Stimulated activated naive CD8-positive, alpha-beta T cell treated with anti-CD3 and anti-CD28 coated beads, Interleukin-15, amount 100 ng/mL, for 72 hours (primary cell): ENCODE measurements around the gene DLG2.
"Not testable (repeated sequence)": the region's sequence is repeated elsewhere in the genome, so short reads cannot be mapped to it uniquely, and the experiment has no call there.

Experiments used
- ATAC-seq: fragments of 150-1000 bp; cut with Tn5 transposase; 2 replicates; pipeline ENCODE4 v1.10.0; 2021; ENCODE audit warnings: mild to moderate bottlenecking, moderate library complexity
- DNase-seq, 2 donors: peaks; one replicate each; pipeline ENCODE4 v3.0.0; 2021 to 2022
- H3K27ac Mint-ChIP-seq, 2 donors: one replicate each; pipeline ENCODE4 v1.8.0; 2022; ENCODE audit warnings: mild to moderate bottlenecking in 2 of 2, mixed read lengths in 2 of 2, moderate library complexity in 2 of 2
- H3K27me3 Mint-ChIP-seq: one replicate; pipeline ENCODE4 v1.8.0; 2022; ENCODE audit warnings: mixed read lengths
- H3K4me1 Mint-ChIP-seq: one replicate; pipeline ENCODE4 v1.8.0; 2022; ENCODE audit warnings: mild to moderate bottlenecking, mixed read lengths
- H3K4me3 Mint-ChIP-seq, 2 donors: one replicate each; pipeline ENCODE4 v1.8.0; 2022; ENCODE audit warnings: mild to moderate bottlenecking in 2 of 2, mixed read lengths in 2 of 2, moderate library complexity in 1 of 2
- H3K9me3 Mint-ChIP-seq, 2 donors: one replicate each; pipeline ENCODE4 v1.8.0; 2022; ENCODE audit warnings: mixed read lengths in 2 of 2

Gene DLG2

DNA sequence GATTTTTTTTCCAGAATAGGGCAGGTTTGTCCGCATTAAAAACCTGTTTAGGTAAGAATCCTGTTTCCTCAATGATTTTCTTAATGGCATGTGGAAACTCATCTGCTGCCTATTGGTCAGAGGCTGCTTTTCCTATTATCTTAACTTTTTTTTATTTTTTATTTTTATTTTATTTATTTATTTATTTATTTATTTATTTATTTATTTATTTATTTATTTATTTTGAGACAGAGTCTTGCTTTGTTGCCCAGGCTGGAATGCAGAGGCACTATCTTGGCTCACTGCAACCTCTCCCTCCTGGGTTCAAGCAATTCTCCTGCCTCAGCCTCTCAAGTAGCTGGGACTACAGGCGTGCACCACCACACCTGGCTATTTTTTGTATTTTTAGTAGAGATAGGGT is 389.1 kb downstream of the DLG2 start:
- not testable (repeated sequence) for H3K27ac Mint-ChIP-seq, H3K4me3 Mint-ChIP-seq, DNase-seq, H3K27me3 Mint-ChIP-seq, H3K4me1 Mint-ChIP-seq, ATAC-seq, H3K9me3 Mint-ChIP-seq

DNA sequence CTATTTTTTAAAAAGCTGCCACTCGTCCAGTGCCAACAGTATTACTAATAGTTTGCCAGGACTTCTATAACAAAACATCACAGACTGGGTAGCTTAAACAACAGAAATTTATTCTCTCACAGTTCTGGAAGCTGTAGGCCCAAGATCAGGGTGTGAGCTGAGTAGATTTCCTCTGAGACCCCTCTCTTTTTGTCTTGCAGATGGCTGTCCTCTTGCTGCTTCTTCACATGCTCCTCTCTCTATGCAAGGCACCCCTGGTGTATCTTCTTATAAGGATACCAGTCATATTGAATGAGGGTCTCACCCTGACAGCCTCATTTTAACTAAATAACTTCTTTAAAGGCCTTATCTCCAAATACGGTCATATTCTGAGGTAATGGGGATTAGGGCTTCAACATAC is 390.9 kb downstream of the DLG2 start:
- Mint-ChIP-seq H3K4me1 (no peaks in the 10 kb centered on the region), H3K27ac (no peak overlapping the region), H3K27me3 (no peaks in the 10 kb centered on the region), H3K4me3 (no peak overlapping the region), H3K9me3 (peaks cover 9 to 14% of the 10 kb centered on the region in 2 donors)
- DNase-seq: no peak
- no peak for ATAC-seq

DNA sequence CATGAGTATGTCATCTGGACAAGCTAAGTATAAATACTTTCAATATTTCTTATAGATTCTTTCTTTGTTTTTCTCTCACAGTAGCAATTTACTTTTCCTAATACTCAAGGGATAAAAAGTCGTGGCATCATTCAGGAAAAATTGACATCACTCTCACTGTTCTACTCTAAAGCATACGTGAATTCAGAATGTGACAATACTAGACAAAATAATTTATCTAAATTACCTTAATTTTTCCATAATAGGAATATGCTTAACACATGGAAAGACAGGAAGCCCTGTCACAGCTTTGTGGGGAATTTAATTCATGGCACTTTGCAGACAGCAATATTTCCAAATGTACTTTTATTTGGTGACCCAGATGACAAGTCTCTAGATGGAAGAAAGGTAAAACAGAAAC is 394.6 kb downstream of the DLG2 start:
- DNase-seq: no peak
- ATAC-seq: no peak
- no peak overlapping the region for H3K27ac Mint-ChIP-seq
- no peaks in the 10 kb centered on the region for H3K4me1 Mint-ChIP-seq
- peaks cover 2 to 17% of the 10 kb centered on the region in 2 donors for H3K9me3 Mint-ChIP-seq
- no peak overlapping the region for H3K4me3 Mint-ChIP-seq
- no peaks in the 10 kb centered on the region for H3K27me3 Mint-ChIP-seq

DNA sequence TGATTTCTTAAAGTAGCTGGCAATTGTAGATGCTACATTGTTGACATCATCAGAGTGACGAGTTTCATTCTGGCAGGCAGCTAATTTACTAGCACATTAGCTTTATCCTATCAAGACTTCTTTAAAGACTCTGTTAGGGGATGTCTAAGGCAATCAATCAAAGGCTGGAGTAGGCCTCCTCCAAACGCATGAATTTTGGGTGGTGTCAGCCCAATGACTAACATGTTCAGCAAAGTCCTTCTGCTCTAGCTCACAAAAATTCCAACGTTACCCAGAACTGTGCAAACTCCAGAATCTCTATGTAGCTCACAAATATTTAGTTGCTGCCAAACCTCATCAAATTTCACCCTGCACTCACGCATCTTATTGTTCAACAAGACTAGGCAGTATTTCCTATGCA is 395.6 kb downstream of the DLG2 start:
- peaks cover 0 to 17% of the 10 kb centered on the region in 2 donors for H3K9me3 Mint-ChIP-seq
- no peak for DNase-seq
- no peaks in the 10 kb centered on the region for H3K27me3 Mint-ChIP-seq
- H3K27ac Mint-ChIP-seq: no peak overlapping the region
- H3K4me3 Mint-ChIP-seq: no peak overlapping the region
- no peaks in the 10 kb centered on the region for H3K4me1 Mint-ChIP-seq
- no peak for ATAC-seq

DNA sequence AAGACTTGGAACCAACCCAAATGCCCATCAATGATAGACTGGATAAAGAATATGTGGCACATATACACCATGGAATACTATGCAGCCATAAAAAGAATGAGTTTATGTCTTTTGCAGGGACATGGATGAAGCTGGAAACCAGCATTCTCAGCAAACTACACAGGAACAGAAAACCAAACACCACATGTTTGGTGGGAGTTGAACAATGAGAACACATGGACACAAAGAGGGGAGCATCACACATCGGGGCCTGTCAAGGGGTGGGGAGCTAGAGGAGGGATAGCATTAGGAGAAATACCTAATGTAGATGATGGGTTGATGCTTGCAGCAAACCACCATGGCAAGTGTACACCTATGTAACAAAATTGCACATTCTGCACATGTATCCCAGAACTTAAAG is 397.4 kb downstream of the DLG2 start:
- ATAC-seq, H3K4me1 Mint-ChIP-seq, DNase-seq, H3K27ac Mint-ChIP-seq, H3K4me3 Mint-ChIP-seq, H3K27me3 Mint-ChIP-seq: not testable (repeated sequence)
- H3K9me3 Mint-ChIP-seq: peaks cover 0 to 17% of the 10 kb centered on the region in 2 donors

DNA sequence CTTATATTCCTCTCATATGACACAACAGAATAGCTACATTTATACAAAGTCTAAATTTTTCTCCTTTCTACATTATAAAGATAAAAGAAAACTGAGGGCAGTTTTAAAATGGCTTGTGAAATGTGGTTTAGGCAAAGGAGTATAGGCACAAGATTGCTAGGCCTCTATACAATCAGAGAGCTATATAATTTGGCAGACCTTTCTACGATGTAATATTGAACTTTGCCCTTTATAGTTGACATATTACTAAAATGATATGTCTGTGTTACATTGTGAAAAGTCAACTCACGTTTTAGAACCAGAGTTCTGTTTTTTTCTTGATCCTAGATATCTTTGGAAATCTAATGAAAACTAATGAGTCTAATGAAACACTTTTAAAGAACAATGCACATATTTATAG is 430.2 kb downstream of the DLG2 start:
- Mint-ChIP-seq H3K9me3 (peaks cover 21 to 24% of the 10 kb centered on the region in 2 donors), H3K4me3 (no peak overlapping the region), H3K27ac (no peak overlapping the region), H3K27me3 (no peaks in the 10 kb centered on the region), H3K4me1 (no peaks in the 10 kb centered on the region)
- ATAC-seq (no peak), DNase-seq (no peak)

DNA sequence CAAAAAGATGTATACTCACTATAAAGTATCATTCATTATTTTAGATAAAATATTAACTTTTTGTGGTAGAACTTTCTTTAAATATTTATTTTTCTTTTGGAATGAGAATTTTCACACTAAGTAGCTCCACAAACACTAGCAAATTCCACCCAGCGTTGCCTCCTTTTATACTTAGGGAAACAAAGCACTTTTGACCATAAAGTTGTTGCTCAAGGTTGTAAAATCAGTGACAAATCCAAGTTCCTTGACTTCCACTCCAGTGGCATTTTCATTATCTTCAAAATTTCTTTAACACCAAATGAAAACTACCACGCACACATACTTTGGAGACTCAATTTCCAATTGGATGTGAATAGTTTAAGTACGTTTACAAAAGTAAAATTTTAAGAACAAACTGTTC is 431.2 kb downstream of the DLG2 start:
- Mint-ChIP-seq H3K27ac (no peak overlapping the region), H3K9me3 (peaks cover 16 to 22% of the 10 kb centered on the region in 2 donors), H3K4me1 (no peaks in the 10 kb centered on the region), H3K27me3 (no peaks in the 10 kb centered on the region), H3K4me3 (no peak overlapping the region)
- ATAC-seq (no peak), DNase-seq (no peak)

DNA sequence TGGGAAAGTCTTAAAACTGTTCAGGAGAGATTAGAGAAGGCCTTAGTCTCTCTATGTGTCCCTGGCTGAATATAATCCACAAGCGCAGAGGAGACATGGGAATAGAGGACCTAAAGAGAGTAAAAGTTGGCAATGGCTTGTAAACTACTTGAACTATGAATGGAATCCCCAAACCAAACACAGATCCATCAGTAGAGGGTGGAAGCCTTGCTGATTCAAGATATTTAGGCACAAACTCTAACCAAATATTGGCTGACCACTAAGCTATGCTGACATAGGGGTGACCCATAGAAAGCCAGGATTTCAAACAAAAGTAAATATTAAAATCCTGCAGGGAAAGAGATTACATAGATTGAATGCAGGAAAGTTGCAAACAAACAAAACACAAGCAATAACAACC is 439.2 kb downstream of the DLG2 start:
- H3K9me3 Mint-ChIP-seq: peaks cover 9 to 39% of the 10 kb centered on the region in 2 donors
- no peak overlapping the region for H3K27ac Mint-ChIP-seq
- no peaks in the 10 kb centered on the region for H3K4me1 Mint-ChIP-seq
- H3K4me3 Mint-ChIP-seq: no peak overlapping the region
- H3K27me3 Mint-ChIP-seq: no peaks in the 10 kb centered on the region
- no peak for ATAC-seq
- DNase-seq: no peak

DNA sequence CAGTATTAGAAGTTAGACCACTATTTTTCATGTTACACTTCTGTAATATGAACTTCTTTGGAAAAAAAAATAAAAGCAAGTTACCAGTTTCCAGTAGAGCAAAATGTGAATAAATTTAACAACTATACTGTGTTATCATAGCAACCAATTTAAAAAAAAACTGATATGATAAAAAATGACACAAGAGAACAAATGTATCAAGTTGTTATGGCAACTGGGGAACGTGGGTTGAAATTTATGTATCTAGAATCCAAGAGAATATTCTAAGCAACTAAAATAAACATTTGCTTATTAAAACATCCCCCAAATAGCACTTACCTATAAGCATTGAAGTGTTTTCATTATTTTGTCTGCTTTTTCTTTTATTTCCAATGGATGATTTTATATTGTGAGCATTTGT is 442.4 kb downstream of the DLG2 start:
- Mint-ChIP-seq H3K27me3 (no peaks in the 10 kb centered on the region), H3K9me3 (peaks cover 9 to 23% of the 10 kb centered on the region in 2 donors), H3K27ac (no peak overlapping the region), H3K4me1 (no peaks in the 10 kb centered on the region), H3K4me3 (no peak overlapping the region)
- ATAC-seq (no peak), DNase-seq (no peak)

DNA sequence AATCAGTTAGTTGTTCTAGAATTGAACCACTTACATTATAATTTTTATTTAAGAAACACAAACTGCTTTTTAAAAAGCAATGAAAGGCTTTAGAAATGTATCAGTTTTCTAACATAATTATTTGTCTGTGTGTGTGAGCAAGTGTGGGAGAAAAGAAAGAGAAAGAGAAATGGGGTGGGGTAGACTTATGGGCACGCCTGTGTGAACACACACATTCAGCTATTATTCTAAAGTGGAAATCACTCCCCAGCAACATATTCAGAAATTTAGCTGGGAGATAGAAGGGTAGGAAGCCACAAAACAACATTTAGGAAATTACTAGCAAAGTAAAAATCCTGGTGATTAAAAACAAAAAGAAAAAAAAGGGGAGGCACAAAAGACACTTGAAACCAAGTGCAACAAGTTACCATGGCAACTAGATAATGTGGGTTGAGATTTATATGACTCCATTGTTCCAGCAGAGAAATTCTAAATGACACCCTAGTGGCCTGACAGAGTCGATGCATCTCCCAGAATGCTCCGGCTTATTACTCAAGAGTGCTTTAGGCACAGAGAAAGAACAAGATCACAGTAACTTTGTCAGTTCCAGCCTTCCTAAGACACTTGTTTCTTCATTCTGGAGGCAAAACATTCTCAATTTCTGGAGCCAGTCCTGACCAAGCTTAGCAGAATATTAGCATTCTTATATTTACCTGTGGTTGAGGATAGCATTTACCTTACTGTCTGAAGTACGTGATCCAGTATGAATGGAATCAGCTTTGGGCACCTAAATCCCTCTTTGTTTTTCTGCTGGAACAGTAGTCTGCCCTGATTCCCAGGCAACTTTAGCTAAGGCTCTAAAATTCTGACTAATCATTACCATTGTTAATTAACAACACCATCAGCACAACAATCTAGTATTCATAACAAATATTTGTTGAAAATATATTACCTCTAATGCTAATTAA is 444.4 kb downstream of the DLG2 start:
- ATAC-seq (no peak), DNase-seq (no peak)
- Mint-ChIP-seq H3K27ac (no peak overlapping the region), H3K9me3 (peaks cover 4 to 12% of the 10 kb centered on the region in 2 donors), H3K27me3 (no peaks in the 10 kb centered on the region), H3K4me1 (no peaks in the 10 kb centered on the region), H3K4me3 (no peak overlapping the region)

DNA sequence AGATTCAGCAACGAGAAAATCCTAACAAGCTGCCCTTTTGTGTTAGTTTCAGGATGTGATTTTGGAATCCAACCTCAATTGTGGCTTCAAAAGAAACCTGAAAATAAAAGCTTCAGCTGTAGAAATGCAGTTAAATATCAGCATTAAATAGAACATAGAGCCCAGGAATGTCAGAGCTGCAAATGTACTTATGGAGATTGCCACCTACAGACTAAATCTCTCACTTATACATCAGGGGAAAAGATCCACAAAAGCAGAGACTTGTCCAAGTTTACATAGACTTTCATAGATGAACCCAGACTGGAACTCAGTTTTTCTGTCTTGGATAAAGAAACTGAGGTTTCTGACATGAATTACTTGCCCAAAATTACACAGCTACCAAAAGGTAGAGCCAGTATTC is 446.6 kb downstream of the DLG2 start:
- ATAC-seq: no peak
- H3K27ac Mint-ChIP-seq: no peak overlapping the region

DNA sequence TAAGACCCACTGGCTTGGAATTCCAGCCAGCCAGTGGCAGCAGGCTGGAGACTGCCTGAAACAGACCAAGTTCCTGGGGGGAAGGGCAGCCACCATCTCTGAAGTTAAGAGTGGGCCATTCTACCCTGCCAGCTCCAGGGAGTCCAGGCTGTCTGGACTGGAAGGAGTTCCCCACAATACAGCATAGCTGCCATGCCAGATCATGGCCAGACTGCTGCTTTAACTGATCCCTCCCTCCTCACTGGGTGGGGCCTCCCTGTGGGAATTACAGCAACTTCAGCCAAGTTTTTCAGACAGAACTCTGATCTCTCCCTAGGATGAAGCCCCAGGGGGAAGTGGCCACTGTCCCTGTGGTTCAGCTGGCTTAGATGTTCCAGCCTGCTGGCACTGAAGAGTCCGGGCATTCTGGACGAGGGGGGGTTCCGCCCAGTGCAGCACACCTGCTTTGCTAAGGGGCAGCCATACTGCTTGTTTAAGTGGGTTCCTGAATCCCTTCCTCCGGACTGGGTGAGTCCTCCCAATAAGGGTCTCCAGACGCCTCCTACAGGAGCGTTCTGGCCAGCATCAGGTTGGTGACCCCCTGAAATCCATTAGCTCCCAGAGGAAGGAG is 455.4 kb downstream of the DLG2 start:
- H3K27ac Mint-ChIP-seq: no peak overlapping the region
- ATAC-seq (no peak), DNase-seq (no peak)
- no peaks in the 10 kb centered on the region for H3K4me1 Mint-ChIP-seq
- peaks cover 40 to 44% of the 10 kb centered on the region in 2 donors for H3K9me3 Mint-ChIP-seq
- H3K27me3 Mint-ChIP-seq: no peaks in the 10 kb centered on the region
- H3K4me3 Mint-ChIP-seq: no peak overlapping the region

More for the DNA sequence above, 446.6 kb downstream of the DLG2 start:
- no peaks in the 10 kb centered on the region for H3K27me3 Mint-ChIP-seq
- peaks cover 0 to 13% of the 10 kb centered on the region in 2 donors for H3K9me3 Mint-ChIP-seq
- no peak for DNase-seq
- H3K4me3 Mint-ChIP-seq: no peak overlapping the region
- H3K4me1 Mint-ChIP-seq: no peaks in the 10 kb centered on the region

DNA sequence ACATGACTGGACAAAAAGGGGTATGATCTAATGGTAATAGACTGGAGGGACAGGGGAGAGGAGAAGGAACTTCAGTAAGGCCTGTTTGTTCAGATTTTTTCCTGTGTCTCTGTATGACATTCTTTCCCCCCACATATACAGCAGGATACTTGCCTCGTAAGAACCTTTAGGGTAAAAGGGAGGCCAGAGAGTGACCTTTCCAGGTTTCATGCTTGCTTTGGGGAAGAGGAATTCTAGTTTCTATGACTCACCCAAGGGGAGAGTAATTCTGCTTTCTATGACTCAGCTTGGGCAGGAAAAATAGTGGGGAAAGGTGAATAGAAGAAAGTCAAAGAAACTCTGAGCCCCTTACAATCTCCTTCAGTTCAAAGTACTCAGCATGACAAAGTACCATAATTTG is 457.0 kb downstream of the DLG2 start:
- Mint-ChIP-seq H3K9me3 (peaks cover 35 to 40% of the 10 kb centered on the region in 2 donors), H3K27me3 (no peaks in the 10 kb centered on the region), H3K27ac (no peak overlapping the region), H3K4me3 (no peak overlapping the region), H3K4me1 (no peaks in the 10 kb centered on the region)
- no peak for DNase-seq
- ATAC-seq: no peak

DNA sequence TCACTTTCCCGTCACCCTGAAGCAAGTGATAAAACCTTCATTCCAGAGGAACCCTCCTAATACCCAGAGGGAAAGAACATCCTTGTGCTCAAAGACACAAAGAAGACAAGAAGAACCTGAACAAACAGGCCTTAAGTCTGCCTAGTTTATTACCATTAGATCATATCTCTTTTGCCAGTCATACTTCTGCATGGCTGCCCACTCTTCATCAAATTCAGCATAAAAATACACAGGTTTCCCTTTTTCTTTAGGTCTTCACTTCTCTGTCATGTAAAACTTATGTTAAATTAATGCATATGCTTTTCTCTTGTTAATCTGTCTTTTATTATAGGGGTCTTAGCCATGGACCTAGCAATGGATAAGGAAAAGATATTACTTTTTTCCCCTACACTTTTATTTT is 459.7 kb downstream of the DLG2 start:
- DNase-seq (no peak), ATAC-seq (no peak)
- H3K9me3 Mint-ChIP-seq: peaks cover 14 to 22% of the 10 kb centered on the region in 2 donors
- no peak overlapping the region for H3K27ac Mint-ChIP-seq
- H3K27me3 Mint-ChIP-seq: no peaks in the 10 kb centered on the region
- no peak overlapping the region for H3K4me3 Mint-ChIP-seq
- H3K4me1 Mint-ChIP-seq: no peaks in the 10 kb centered on the region

DNA sequence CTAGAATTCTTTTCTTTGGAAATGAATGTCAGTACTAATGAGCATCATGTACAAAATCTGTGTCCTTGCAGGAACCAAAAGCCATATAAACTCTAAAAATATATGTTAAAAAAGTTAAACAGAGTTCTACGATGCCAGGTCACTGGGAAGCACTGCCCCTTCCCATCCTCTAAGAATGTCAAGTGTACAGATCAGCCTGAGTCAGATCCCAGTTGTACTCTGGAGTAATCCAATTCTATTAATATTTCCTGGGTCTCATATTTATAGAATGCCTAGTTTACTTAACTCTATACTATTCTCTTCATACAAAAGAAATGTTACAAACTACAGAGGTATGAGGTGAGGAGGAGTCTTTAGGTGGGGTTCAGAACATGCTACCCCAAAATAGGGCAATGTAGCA is 460.1 kb downstream of the DLG2 start:
- ATAC-seq (no peak), DNase-seq (no peak)
- peaks cover 11 to 22% of the 10 kb centered on the region in 2 donors for H3K9me3 Mint-ChIP-seq
- H3K27ac Mint-ChIP-seq: no peak overlapping the region
- H3K27me3 Mint-ChIP-seq: no peaks in the 10 kb centered on the region
- H3K4me3 Mint-ChIP-seq: no peak overlapping the region
- H3K4me1 Mint-ChIP-seq: no peaks in the 10 kb centered on the region

DNA sequence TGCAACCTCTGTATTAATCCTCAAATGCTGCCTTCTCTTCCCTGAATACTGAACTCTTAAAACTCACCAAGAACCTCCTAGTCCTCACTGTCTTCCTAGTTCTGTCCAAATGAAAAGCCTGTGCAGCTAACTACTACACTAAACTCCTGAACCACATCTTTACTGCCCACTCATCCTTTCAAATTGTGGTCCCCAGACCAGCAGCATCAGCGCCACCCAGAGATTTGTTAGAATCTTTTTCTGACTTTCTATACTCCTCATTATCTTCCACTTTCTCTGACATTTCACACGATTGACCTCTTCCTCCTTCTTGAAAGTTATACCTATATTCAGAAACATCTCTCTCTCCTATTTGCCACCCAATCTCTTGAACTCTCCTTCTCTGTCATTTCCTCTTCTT is 461.3 kb downstream of the DLG2 start:
- H3K4me1 Mint-ChIP-seq: no peaks in the 10 kb centered on the region
- H3K27me3 Mint-ChIP-seq: no peaks in the 10 kb centered on the region
- H3K9me3 Mint-ChIP-seq: peaks cover 11 to 25% of the 10 kb centered on the region in 2 donors
- DNase-seq: no peak
- no peak for ATAC-seq
- no peak overlapping the region for H3K4me3 Mint-ChIP-seq
- H3K27ac Mint-ChIP-seq: no peak overlapping the region
